Panc1 (cell line): Measurements from ENCODE around the gene ANKMY1. TPM values are rescaled to one million over a fixed set of nuclear protein-coding genes. Genes with fewer than 3 reads are reported as not detected.

Source experiments
- ATAC-seq: fragments of 200-7000 bp; cut with Tn5 transposase; 2 replicates; pipeline ENCODE4 v1.9.1; 2020; ENCODE audit warnings: mild to moderate bottlenecking, moderate library complexity
- BruUV-seq: library from RNA; stranded (reverse); fragments of 400-500 nt; replicated peaks from 2 replicates; lab custom pipeline; 2021; lab: Mats Ljungman, UMichigan
- CTCF ChIA-PET: fragments of 300-600 bp; sonication (Branson Sonifier 250); formaldehyde crosslinking; loops from one replicate; lab custom pipeline; 2022; ENCODE audit warnings: antibody characterized with exemption; lab: Charles Lee
- POLR2A ChIA-PET: fragments of 300-600 bp; sonication (Branson Sonifier 250); formaldehyde crosslinking; loops from one replicate; lab custom pipeline; 2022; ENCODE audit warnings: antibody characterized with exemption; lab: Charles Lee
- DNase-seq: peaks from one replicate; pipeline ENCODE4 v3.0.0-alpha.2; 2010; ENCODE audit warnings: low read depth, low spot score
- H3K27ac ChIP-seq: 2 replicates; pipeline ENCODE4 v1.5.1; 2011; ENCODE audit warnings: mild to moderate bottlenecking, low read length, inconsistent platforms
- H3K27me3 ChIP-seq: fragments of 200-500 bp; sonication (Bioruptor generic); 2 replicates; pipeline ENCODE4 v1.6.0; 2014; ENCODE audit warnings: low read length, inconsistent platforms; ENCODE audit not compliant: control insufficient read depth, insufficient read depth
- H3K36me3 ChIP-seq: fragments of 200-500 bp; sonication (Bioruptor generic); 2 replicates; pipeline ENCODE4 v1.5.1; 2014; ENCODE audit warnings: inconsistent platforms, mild to moderate bottlenecking, low read length, moderate library complexity; ENCODE audit not compliant: control insufficient read depth, insufficient read depth
- H3K4me1 ChIP-seq: 2 replicates; pipeline ENCODE4 v1.5.1; 2011; ENCODE audit warnings: inconsistent platforms, mild to moderate bottlenecking, low read length, moderate library complexity; ENCODE audit not compliant: control insufficient read depth, insufficient read depth
- H3K4me3 ChIP-seq, 2 experiments: 2 replicates each; pipeline ENCODE4 v1.5.1; 2011 to 2012; ENCODE audit warnings: low read depth in 2 of 2, low read length in 2 of 2, mild to moderate bottlenecking in 2 of 2, inconsistent platforms in 1 of 2, moderate library complexity in 1 of 2
- H3K9me3 ChIP-seq: fragments of 200-500 bp; sonication (Bioruptor generic); 2 replicates; pipeline ENCODE4 v1.5.1; 2014; ENCODE audit warnings: low read depth, mild to moderate bottlenecking, inconsistent platforms, low read length, moderate library complexity; ENCODE audit not compliant: control insufficient read depth, insufficient read depth
- POLR2AphosphoS5 ChIP-seq: IDR thresholded peaks from 2 replicates; pipeline ENCODE4 v1.6.1; 2012; ENCODE audit warnings: mild to moderate bottlenecking, low read depth, low read length, moderate library complexity
- SIN3A ChIP-seq: IDR thresholded peaks from 2 replicates; pipeline ENCODE4 v1.6.1; 2012; ENCODE audit warnings: low read depth, mild to moderate bottlenecking, low read length, moderate library complexity, borderline replicate concordance; ENCODE audit not compliant: insufficient read depth
- TCF7L2 ChIP-seq: IDR thresholded peaks from 2 replicates; pipeline ENCODE4 v1.6.1; 2011; ENCODE audit warnings: mild to moderate bottlenecking, low read depth, low read length, inconsistent platforms
- in situ Hi-C: cut with HindIII; loops from 2 replicates; pipeline ENCODE4 v1.10.0; 2016; ENCODE audit warnings: low sequenced_read_pairs, low pct_unique_long_range_greater_than_20kb
- intact Hi-C: fragments of 100-400 bp; cut with micrococcal nuclease; formaldehyde crosslinking; loops from one replicate; pipeline ENCODE4 v1.10.0; 2022; ENCODE audit not compliant: unreplicated experiment
- total RNA-seq: library from RNA; stranded (reverse); gene quantifications from one replicate; pipeline ENCODE4 v1.2.1, GENCODE V29; 2021; ENCODE audit not compliant: unreplicated experiment
- TF ChIP-seq, protein P1 (sequence below): fragments of 450-650 bp; IDR thresholded peaks from 2 replicates; pipeline ENCODE4 v1.5.1; 2017; ENCODE audit warnings: mild to moderate bottlenecking
- TF ChIP-seq, protein P2 (sequence below), 2 experiments: IDR thresholded peaks; 2 replicates each; pipeline ENCODE4 v1.6.1; 2011 to 2012; ENCODE audit warnings: low read depth in 2 of 2, control low read depth in 1 of 2, low read length in 1 of 2, mild to moderate bottlenecking in 1 of 2, moderate library complexity in 1 of 2; ENCODE audit not compliant: insufficient read depth in 1 of 2

The ANKMY1 gene
- total RNA-seq, 1 experiment from 2014 or later: 19.5 TPM

DNA sequence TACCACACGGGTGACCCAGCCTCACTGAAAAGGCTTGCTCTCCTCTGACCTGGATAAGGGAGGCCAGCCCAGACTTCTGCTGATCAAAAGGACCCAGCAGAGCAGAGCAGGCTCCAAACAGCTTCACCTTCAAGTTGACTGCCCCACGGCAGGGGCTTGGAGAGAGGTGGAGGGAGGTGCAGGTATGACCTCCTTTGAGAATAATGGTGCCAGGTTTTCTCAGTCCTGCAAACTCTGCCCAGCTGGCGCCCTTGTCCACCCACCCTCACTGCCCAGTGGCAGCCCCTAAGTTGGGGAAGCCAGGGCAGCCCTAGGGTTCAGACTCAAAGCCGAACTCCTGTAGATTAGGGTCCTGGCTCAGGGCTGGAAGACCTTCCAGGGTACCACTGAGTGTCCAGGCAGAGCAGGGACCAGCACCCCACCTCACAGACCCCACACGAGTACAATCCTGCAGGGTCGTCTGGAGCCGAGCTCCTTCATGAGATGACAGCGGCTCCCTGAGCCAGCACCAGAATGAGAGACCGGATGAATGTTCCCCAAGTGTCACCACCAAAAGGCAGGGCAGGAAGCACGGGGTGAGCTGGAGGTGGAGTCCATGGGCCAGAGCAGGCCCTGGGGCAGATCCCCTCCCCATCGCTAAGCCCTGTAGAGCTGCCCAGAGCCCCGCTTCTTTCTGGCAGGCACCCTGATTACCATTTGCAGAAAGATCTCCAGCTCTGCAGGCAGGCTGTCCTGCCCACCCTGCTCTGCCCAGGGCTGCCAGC is 125.9 kb downstream of the ANKMY1 start:
- intact Hi-C loops (no loop called here), in situ Hi-C loops (no loop called here)
- BruUV-seq: no TSS peak
- DNase-seq (no peak), ATAC-seq (no peak)
- peaks cover 10% of the 10 kb centered on the region for H3K4me1 ChIP-seq
- no peak overlapping the region for H3K27ac ChIP-seq
- POLR2A ChIA-PET: no interaction called here
- no peak overlapping the region for H3K4me3 ChIP-seq
- CTCF ChIA-PET: no interaction called here
- TF ChIP-seq, protein P1, sequence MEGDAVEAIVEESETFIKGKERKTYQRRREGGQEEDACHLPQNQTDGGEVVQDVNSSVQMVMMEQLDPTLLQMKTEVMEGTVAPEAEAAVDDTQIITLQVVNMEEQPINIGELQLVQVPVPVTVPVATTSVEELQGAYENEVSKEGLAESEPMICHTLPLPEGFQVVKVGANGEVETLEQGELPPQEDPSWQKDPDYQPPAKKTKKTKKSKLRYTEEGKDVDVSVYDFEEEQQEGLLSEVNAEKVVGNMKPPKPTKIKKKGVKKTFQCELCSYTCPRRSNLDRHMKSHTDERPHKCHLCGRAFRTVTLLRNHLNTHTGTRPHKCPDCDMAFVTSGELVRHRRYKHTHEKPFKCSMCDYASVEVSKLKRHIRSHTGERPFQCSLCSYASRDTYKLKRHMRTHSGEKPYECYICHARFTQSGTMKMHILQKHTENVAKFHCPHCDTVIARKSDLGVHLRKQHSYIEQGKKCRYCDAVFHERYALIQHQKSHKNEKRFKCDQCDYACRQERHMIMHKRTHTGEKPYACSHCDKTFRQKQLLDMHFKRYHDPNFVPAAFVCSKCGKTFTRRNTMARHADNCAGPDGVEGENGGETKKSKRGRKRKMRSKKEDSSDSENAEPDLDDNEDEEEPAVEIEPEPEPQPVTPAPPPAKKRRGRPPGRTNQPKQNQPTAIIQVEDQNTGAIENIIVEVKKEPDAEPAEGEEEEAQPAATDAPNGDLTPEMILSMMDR: no peak
- TF ChIP-seq POLR2AphosphoS5: no peak
- TF ChIP-seq, protein P2, sequence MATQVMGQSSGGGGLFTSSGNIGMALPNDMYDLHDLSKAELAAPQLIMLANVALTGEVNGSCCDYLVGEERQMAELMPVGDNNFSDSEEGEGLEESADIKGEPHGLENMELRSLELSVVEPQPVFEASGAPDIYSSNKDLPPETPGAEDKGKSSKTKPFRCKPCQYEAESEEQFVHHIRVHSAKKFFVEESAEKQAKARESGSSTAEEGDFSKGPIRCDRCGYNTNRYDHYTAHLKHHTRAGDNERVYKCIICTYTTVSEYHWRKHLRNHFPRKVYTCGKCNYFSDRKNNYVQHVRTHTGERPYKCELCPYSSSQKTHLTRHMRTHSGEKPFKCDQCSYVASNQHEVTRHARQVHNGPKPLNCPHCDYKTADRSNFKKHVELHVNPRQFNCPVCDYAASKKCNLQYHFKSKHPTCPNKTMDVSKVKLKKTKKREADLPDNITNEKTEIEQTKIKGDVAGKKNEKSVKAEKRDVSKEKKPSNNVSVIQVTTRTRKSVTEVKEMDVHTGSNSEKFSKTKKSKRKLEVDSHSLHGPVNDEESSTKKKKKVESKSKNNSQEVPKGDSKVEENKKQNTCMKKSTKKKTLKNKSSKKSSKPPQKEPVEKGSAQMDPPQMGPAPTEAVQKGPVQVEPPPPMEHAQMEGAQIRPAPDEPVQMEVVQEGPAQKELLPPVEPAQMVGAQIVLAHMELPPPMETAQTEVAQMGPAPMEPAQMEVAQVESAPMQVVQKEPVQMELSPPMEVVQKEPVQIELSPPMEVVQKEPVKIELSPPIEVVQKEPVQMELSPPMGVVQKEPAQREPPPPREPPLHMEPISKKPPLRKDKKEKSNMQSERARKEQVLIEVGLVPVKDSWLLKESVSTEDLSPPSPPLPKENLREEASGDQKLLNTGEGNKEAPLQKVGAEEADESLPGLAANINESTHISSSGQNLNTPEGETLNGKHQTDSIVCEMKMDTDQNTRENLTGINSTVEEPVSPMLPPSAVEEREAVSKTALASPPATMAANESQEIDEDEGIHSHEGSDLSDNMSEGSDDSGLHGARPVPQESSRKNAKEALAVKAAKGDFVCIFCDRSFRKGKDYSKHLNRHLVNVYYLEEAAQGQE (IDR thresholded peaks at IDR 0.05; ENCODE audit: insufficient read depth in 1 of 2, low read depth in 2 of 2, low read length in 1 of 2): no peak
- no peak for TF ChIP-seq SIN3A
- TF ChIP-seq TCF7L2: no peak
- H3K27me3 ChIP-seq: no peaks in the 10 kb centered on the region
- H3K9me3 ChIP-seq: no peaks in the 10 kb centered on the region
- H3K36me3 ChIP-seq: no peaks in the 10 kb centered on the region; the same call in 1 of the 2 replicates

DNA sequence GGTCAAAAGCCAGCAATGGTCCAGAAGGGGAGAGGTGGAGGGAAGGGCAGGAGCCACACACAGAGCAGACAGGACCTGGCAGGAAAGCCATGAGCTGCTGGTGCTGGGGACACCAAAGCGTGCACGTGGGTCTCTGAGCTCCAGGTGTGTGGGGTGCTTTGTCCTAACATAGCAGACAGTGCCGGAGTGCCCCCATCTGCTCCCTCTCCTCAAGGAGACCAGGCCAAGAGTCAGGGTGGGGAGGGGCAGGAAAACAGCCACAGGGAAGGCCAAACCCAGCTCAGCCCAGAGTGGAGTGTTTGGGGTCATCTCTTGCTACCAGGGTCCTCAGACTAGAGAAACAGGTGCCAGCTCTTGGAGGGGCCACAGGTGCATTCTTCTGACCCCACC is 126.5 kb downstream of the ANKMY1 start:
- DNase-seq (no peak), ATAC-seq (no peak)
- POLR2A ChIA-PET: no interaction called here
- BruUV-seq: no TSS peak
- Histone ChIP-seq H3K9me3 (no peaks in the 10 kb centered on the region), H3K36me3 (no peaks in the 10 kb centered on the region; the same call in 1 of the 2 replicates), H3K27me3 (no peaks in the 10 kb centered on the region), H3K4me1 (peaks cover 10% of the 10 kb centered on the region), H3K27ac (no peak overlapping the region), H3K4me3 (no peak overlapping the region)
- CTCF ChIA-PET: no interaction called here
- in situ Hi-C loops (no loop called here), intact Hi-C loops (no loop called here)
- TF ChIP-seq, protein P1: no peak
- TF ChIP-seq SIN3A (no peak), POLR2AphosphoS5 (no peak)
